K562 (cell line): ENCODE results near the gene TMPRSS9. TPM values are rescaled to one million over a fixed set of nuclear protein-coding genes. Genes with fewer than 3 reads are reported as not detected.
A peak's percentile ranks its signal among the peaks of the same experiment; 100 is the strongest.

ENCODE experiments used
- ADNP ChIP-seq: fragments of 200-800 bp; sonication (Bioruptor generic); IDR thresholded peaks from 2 replicates; pipeline ENCODE4 v1.6.1; 2016; ENCODE audit warnings: missing genetic modification characterization, missing compliant biosample characterization
- ARID1B ChIP-seq: fragments of 450-650 bp; IDR thresholded peaks from 2 replicates; pipeline ENCODE4 v1.6.1; 2016; ENCODE audit warnings: antibody characterized with exemption, mild to moderate bottlenecking, inconsistent platforms
- ATF1 ChIP-seq, 2 experiments: fragments of 450-650 bp in 1 of 2; IDR thresholded peaks; 2 replicates each; pipeline ENCODE4 v1.6.1; 2016; ENCODE audit warnings: missing compliant biosample characterization in 1 of 2, missing genetic modification characterization in 1 of 2
- CBFA2T3 ChIP-seq: fragments of 450-650 bp; IDR thresholded peaks from 2 replicates; pipeline ENCODE4 v1.6.1; 2017
- CBX3 ChIP-seq, 2 experiments: IDR thresholded peaks; 1 replicate in 1 of 2; 2 replicates in 1 of 2; pipeline ENCODE4 v1.6.1; 2012; ENCODE audit warnings: inconsistent platforms in 2 of 2, low read length in 2 of 2, borderline replicate concordance in 1 of 2, control low read depth in 1 of 2
- COPS2 ChIP-seq: fragments of 450-650 bp; conservative IDR thresholded peaks from 2 replicates; pipeline ENCODE4 v1.6.1; 2016; ENCODE audit warnings: mild to moderate bottlenecking, moderate library complexity
- KAT8 ChIP-seq: fragments of 450-650 bp; IDR thresholded peaks from 2 replicates; pipeline ENCODE4 v1.6.1; 2016; ENCODE audit warnings: low read depth, mild to moderate bottlenecking
- NFYB ChIP-seq: IDR thresholded peaks from 2 replicates; pipeline ENCODE4 v1.6.1; 2011; ENCODE audit warnings: mild to moderate bottlenecking, moderate library complexity; ENCODE audit not compliant: insufficient read length; ENCODE audit errors: extremely low read depth
- ZBTB17 ChIP-seq: fragments of 450-650 bp; formaldehyde crosslinking; IDR thresholded peaks from 2 replicates; pipeline ENCODE4 v1.4.0; 2020; ENCODE audit warnings: mild to moderate bottlenecking
- ZBTB7A ChIP-seq: IDR thresholded peaks from 2 replicates; pipeline ENCODE4 v1.6.1; 2011; ENCODE audit warnings: low read depth, mild to moderate bottlenecking, low read length, moderate library complexity, borderline replicate concordance; ENCODE audit not compliant: control insufficient read depth
- ZC3H4 ChIP-seq: sonication (generic); formaldehyde crosslinking; IDR thresholded peaks from 2 replicates; pipeline ENCODE4 v1.9.0; 2021; ENCODE audit warnings: missing genetic modification reagents, borderline replicate concordance
- ZNF174 ChIP-seq: fragments of 250-450 bp; sonication (Bioruptor Pico); IDR thresholded peaks from 2 replicates; pipeline ENCODE4 v1.4.0; 2020; ENCODE audit warnings: mild to moderate bottlenecking
- ZNF212 ChIP-seq: fragments of 450-650 bp; formaldehyde crosslinking; IDR thresholded peaks from 2 replicates; pipeline ENCODE4 v1.4.0; 2020; ENCODE audit warnings: mild to moderate bottlenecking
- ZNF224 ChIP-seq: sonication (generic); formaldehyde crosslinking; IDR thresholded peaks from 2 replicates; pipeline ENCODE4 v1.8.0; 2022; ENCODE audit warnings: mild to moderate bottlenecking, missing genetic modification reagents
- ZNF263 ChIP-seq: sonication (generic); formaldehyde crosslinking; IDR thresholded peaks from 2 replicates; pipeline ENCODE4 v1.8.0; 2022; ENCODE audit warnings: mild to moderate bottlenecking, missing genetic modification reagents, borderline replicate concordance
- ZNF551 ChIP-seq: fragments of 250-450 bp; sonication (Bioruptor Pico); IDR thresholded peaks from 2 replicates; pipeline ENCODE4 v1.5.0; 2021; ENCODE audit warnings: mild to moderate bottlenecking, moderate library complexity
- ZNF589 ChIP-seq: fragments of 200-800 bp; sonication (Bioruptor generic); IDR thresholded peaks from 2 replicates; pipeline ENCODE4 v1.6.1; 2016; ENCODE audit warnings: low read depth, missing genetic modification characterization, missing compliant biosample characterization
- polyA plus RNA-seq, 8 experiments: library from polyadenylated mRNA; depleted of rRNA in 4 of 8; stranded (reverse) in 5 of 8; unstranded in 3 of 8; fragments of >200 nt; fragmentation: Nextera tagmentation in 2 of 8; fragmentation: Illumina TruSeq in 1 of 8; extraction: Ambion mirVana in 2 of 8; extraction: Trizol in 1 of 8; gene quantifications; 2 replicates each; pipeline versions ENCODE4 v1.2.1 to v1.2.3, GENCODE V29; 2011 to 2014; ENCODE audit warnings: inconsistent platforms in 1 of 8, missing spikeins in 1 of 8
- total RNA-seq, 7 experiments: library from RNA; depleted of rRNA in 6 of 7; stranded (reverse); fragments of >200 nt in 6 of 7; fragmentation: Illumina TruSeq in 2 of 7; extraction: Trizol in 2 of 7; gene quantifications; 2 replicates each; pipeline versions ENCODE4 v1.2.1 to v1.2.3, GENCODE V29; 2011 to 2021; ENCODE audit warnings: low replicate concordance in 1 of 7
- TF ChIP-seq, protein P1 (sequence below): sonication (generic); formaldehyde crosslinking; IDR thresholded peaks from 2 replicates; pipeline ENCODE4 v1.8.0; 2022; ENCODE audit warnings: missing genetic modification reagents, mild to moderate bottlenecking, borderline replicate concordance
- TF ChIP-seq, protein P2 (sequence below): fragments of 250-450 bp; sonication (Bioruptor Pico); IDR thresholded peaks from 2 replicates; pipeline ENCODE4 v1.8.0; 2022; ENCODE audit warnings: inconsistent platforms
- TF ChIP-seq, protein P3 (sequence below): sonication (generic); IDR thresholded peaks from 2 replicates; pipeline ENCODE4 v1.6.1; 2016
- TF ChIP-seq, protein P4 (sequence below): IDR thresholded peaks from 2 replicates; pipeline ENCODE4 v1.6.1; 2016; ENCODE audit warnings: missing genetic modification characterization, missing compliant biosample characterization

TMPRSS9 gene
- total and polyA plus RNA-seq, 9 of the 15 experiments (the other 6 are each of a cell fraction or from before 2014, with no cell fraction given) = 0.01 to 0.03 TPM; not detected in 7

DNA sequence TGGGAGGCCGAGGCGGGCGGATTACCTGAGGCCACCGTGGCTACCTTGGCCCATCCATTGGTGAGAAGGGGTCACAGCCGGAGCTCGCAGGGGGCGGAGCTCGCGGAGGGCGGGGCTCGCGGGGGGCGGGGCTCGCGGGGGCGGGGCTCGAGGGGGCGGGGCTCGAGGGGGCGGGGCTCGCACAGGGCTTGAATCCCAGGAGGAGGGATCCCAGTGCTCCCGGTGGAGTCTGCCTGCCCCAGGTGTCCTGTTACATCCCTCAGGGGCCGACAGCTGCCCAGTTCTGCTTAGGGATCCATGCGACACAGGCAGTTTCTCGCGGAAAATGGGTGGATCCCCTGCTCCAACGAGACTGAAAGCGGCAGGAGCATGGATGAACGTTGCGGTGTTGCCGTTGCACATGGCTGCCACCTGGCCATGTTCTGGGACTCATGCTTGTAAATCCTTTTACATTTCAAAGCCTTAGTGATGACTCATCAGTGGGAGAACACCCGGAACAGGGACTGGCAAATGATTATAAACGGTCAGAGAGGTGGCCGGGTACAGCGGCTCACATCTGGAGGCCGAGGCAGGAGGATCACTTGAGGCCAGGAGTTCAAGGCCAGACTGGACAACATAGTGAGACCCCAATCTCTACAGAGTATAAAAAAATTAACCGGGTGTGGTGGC, 25.1 kb downstream of the TMPRSS9 start (continued):
- no peak for TF ChIP-seq ZNF174 (CRISPR knock-in tag)
- TF ChIP-seq ZBTB17 = no peak
- TF ChIP-seq, protein P1, sequence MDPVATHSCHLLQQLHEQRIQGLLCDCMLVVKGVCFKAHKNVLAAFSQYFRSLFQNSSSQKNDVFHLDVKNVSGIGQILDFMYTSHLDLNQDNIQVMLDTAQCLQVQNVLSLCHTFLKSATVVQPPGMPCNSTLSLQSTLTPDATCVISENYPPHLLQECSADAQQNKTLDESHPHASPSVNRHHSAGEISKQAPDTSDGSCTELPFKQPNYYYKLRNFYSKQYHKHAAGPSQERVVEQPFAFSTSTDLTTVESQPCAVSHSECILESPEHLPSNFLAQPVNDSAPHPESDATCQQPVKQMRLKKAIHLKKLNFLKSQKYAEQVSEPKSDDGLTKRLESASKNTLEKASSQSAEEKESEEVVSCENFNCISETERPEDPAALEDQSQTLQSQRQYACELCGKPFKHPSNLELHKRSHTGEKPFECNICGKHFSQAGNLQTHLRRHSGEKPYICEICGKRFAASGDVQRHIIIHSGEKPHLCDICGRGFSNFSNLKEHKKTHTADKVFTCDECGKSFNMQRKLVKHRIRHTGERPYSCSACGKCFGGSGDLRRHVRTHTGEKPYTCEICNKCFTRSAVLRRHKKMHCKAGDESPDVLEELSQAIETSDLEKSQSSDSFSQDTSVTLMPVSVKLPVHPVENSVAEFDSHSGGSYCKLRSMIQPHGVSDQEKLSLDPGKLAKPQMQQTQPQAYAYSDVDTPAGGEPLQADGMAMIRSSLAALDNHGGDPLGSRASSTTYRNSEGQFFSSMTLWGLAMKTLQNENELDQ (CRISPR knock-in tag) = no peak
- peak; percentile 96 for TF ChIP-seq ADNP (tag)
- TF ChIP-seq ZNF551 (CRISPR knock-in tag) = no peak
- peak; percentile 61 for TF ChIP-seq CBFA2T3
- no peak for TF ChIP-seq ZNF212 (CRISPR knock-in tag)
- TF ChIP-seq ZNF589 (CRISPR knock-in tag) = no peak
- TF ChIP-seq ARID1B = peak; percentile 66
- no peak for TF ChIP-seq NFYB
- TF ChIP-seq, protein P2, sequence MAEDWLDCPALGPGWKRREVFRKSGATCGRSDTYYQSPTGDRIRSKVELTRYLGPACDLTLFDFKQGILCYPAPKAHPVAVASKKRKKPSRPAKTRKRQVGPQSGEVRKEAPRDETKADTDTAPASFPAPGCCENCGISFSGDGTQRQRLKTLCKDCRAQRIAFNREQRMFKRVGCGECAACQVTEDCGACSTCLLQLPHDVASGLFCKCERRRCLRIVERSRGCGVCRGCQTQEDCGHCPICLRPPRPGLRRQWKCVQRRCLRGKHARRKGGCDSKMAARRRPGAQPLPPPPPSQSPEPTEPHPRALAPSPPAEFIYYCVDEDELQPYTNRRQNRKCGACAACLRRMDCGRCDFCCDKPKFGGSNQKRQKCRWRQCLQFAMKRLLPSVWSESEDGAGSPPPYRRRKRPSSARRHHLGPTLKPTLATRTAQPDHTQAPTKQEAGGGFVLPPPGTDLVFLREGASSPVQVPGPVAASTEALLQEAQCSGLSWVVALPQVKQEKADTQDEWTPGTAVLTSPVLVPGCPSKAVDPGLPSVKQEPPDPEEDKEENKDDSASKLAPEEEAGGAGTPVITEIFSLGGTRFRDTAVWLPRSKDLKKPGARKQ = no peak
- TF ChIP-seq ZNF263 (CRISPR knock-in tag) = peak; percentile 96
- TF ChIP-seq KAT8 = no peak
- no peak for TF ChIP-seq ZNF224
- no peak for TF ChIP-seq COPS2
- TF ChIP-seq, protein P3, sequence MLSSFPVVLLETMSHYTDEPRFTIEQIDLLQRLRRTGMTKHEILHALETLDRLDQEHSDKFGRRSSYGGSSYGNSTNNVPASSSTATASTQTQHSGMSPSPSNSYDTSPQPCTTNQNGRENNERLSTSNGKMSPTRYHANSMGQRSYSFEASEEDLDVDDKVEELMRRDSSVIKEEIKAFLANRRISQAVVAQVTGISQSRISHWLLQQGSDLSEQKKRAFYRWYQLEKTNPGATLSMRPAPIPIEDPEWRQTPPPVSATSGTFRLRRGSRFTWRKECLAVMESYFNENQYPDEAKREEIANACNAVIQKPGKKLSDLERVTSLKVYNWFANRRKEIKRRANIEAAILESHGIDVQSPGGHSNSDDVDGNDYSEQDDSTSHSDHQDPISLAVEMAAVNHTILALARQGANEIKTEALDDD = no peak
- TF ChIP-seq, protein P4, sequence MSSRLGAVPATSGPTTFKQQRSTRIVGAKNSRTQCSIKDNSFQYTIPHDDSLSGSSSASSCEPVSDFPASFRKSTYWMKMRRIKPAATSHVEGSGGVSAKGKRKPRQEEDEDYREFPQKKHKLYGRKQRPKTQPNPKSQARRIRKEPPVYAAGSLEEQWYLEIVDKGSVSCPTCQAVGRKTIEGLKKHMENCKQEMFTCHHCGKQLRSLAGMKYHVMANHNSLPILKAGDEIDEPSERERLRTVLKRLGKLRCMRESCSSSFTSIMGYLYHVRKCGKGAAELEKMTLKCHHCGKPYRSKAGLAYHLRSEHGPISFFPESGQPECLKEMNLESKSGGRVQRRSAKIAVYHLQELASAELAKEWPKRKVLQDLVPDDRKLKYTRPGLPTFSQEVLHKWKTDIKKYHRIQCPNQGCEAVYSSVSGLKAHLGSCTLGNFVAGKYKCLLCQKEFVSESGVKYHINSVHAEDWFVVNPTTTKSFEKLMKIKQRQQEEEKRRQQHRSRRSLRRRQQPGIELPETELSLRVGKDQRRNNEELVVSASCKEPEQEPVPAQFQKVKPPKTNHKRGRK (tag) = no peak
- no peak for TF ChIP-seq ZC3H4
- no peak for TF ChIP-seq ZBTB7A
- peak in 1 of 2 experiments; percentile 79; a peak in 2 of 3 replicates for TF ChIP-seq CBX3 (IDR thresholded peaks at IDR 0.05; ENCODE audit: borderline replicate concordance in 1 of 2, low read length in 2 of 2)
- no peak for TF ChIP-seq ATF1 (CRISPR knock-in tag; IDR thresholded peaks at IDR 0.05)
- TF ChIP-seq ATF1 (tag; IDR thresholded peaks at IDR 0.05) = peak; percentile 56
